Skeletal muscle satellite cell (primary cell): Measurements from ENCODE around the gene CA6. TPM values are rescaled to one million over a fixed set of nuclear protein-coding genes. Genes with fewer than 3 reads are reported as not detected.

ENCODE experiments used
- small RNA-seq: library from RNA; depleted of rRNA; stranded (forward); fragments of <200 nt; gene quantifications from one replicate; pipeline ENCODE3, GENCODE V24; 2012

CA6 gene

Small RNA genes within 50 kb of the gene (small RNA-seq; reads per million reads assigned to genes)
- gene AL139415.2: not detected
- gene RN7SL451P: not detected
